Neural progenitor cell (in vitro differentiated cells): Measurements from ENCODE around the gene PRRC2A. TPM values are rescaled to one million over a fixed set of nuclear protein-coding genes. Genes with fewer than 3 reads are reported as not detected.

Source experiments
- DNase-seq: peaks from one replicate; pipeline ENCODE4 v3.0.0-alpha.2; 2016; ENCODE audit warnings: low spot score
- H2AFZ ChIP-seq: fragments of 200-600 bp; sonication (generic); replicated peaks from 2 replicates; pipeline ENCODE4 v1.6.1; 2016; ENCODE audit warnings: antibody characterized with exemption
- H3F3A ChIP-seq: fragments of 200-600 bp; sonication (generic); 2 replicates; pipeline ENCODE4 v1.6.1; 2016; ENCODE audit warnings: antibody characterized with exemption, low read depth
- H3K27ac ChIP-seq: fragments of 200-600 bp; sonication (generic); 2 replicates; pipeline ENCODE4 v1.5.1; 2016; ENCODE audit warnings: mild to moderate bottlenecking
- H3K27me3 ChIP-seq: fragments of 200-600 bp; sonication (generic); 2 replicates; pipeline ENCODE4 v1.6.1; 2016; ENCODE audit warnings: mild to moderate bottlenecking, moderate library complexity
- H3K36me3 ChIP-seq: fragments of 200-600 bp; sonication (generic); 2 replicates; pipeline ENCODE4 v1.5.1; 2016
- H3K4me1 ChIP-seq: fragments of 200-600 bp; sonication (generic); 2 replicates; pipeline ENCODE4 v1.6.1; 2016; ENCODE audit warnings: mixed run types
- H3K4me2 ChIP-seq: fragments of 200-600 bp; sonication (generic); 2 replicates; pipeline ENCODE4 v1.6.1; 2016
- H3K4me3 ChIP-seq: fragments of 200-600 bp; sonication (generic); 2 replicates; pipeline ENCODE4 v1.5.1; 2016
- H3K79me2 ChIP-seq: fragments of 200-600 bp; sonication (generic); 2 replicates; pipeline ENCODE4 v1.6.1; 2016; ENCODE audit warnings: low read depth
- H3K9ac ChIP-seq: fragments of 200-600 bp; sonication (generic); 2 replicates; pipeline ENCODE4 v1.6.1; 2016
- H3K9me3 ChIP-seq: fragments of 200-600 bp; sonication (generic); 2 replicates; pipeline ENCODE4 v1.5.1; 2016; ENCODE audit warnings: low read depth
- H4K20me1 ChIP-seq: fragments of 200-600 bp; sonication (generic); 2 replicates; pipeline ENCODE4 v1.6.1; 2016; ENCODE audit warnings: low read depth
- H3K27ac Mint-ChIP-seq: 3 replicates; pipeline ENCODE4 v1.8.0; 2021; ENCODE audit warnings: mixed read lengths
- H3K27me3 Mint-ChIP-seq: 2 replicates; pipeline ENCODE4 v1.8.0; 2022; ENCODE audit warnings: low read depth, mild to moderate bottlenecking, inconsistent platforms, moderate library complexity, mixed read lengths; ENCODE audit not compliant: insufficient read depth
- H3K36me3 Mint-ChIP-seq: 3 replicates; pipeline ENCODE4 v1.8.0; 2021; ENCODE audit warnings: mixed read lengths
- H3K4me1 Mint-ChIP-seq: 3 replicates; pipeline ENCODE4 v1.8.0; 2021; ENCODE audit warnings: mixed read lengths
- H3K4me3 Mint-ChIP-seq: 3 replicates; pipeline ENCODE4 v1.8.0; 2021; ENCODE audit warnings: mild to moderate bottlenecking, moderate library complexity, mixed read lengths
- H3K9me3 Mint-ChIP-seq: 3 replicates; pipeline ENCODE4 v1.8.0; 2020; ENCODE audit warnings: mixed read lengths
- CTCF ChIP-seq: fragments of 200-600 bp; sonication (generic); IDR thresholded peaks from 2 replicates; pipeline ENCODE4 v1.5.1; 2017; ENCODE audit warnings: antibody characterized with exemption, mild to moderate bottlenecking
- EZH2 ChIP-seq: fragments of 200-600 bp; sonication (generic); IDR thresholded peaks from 2 replicates; pipeline ENCODE4 v1.6.1; 2017; ENCODE audit warnings: antibody characterized with exemption, mild to moderate bottlenecking, moderate library complexity
- EZH2phosphoT487 ChIP-seq: fragments of 200-600 bp; sonication (generic); IDR thresholded peaks from 2 replicates; pipeline ENCODE4 v1.6.1; 2017; ENCODE audit warnings: antibody characterized with exemption
- total RNA-seq: library from RNA; depleted of rRNA; stranded (reverse); fragments of >200 nt; gene quantifications from 2 replicates; pipeline ENCODE4 v1.2.3, GENCODE V29; 2015; ENCODE audit warnings: low replicate concordance

PRRC2A gene
- total RNA-seq, 1 donor from 2014 or later: 55.5 TPM

GRCh38 chr6:31642798-31643570 is 22.5 kb downstream of the PRRC2A start:
- H3K4me3 Mint-ChIP-seq: no peak overlapping the region
- Histone ChIP-seq H4K20me1 (peaks cover 15% of the 10 kb centered on the region), H3K27ac (no peak overlapping the region), H2AFZ (no peak overlapping the region), H3K9ac (no peak overlapping the region), H3K9me3 (no peaks in the 10 kb centered on the region), H3K36me3 (no peaks in the 10 kb centered on the region), H3F3A (peaks cover 25% of the 10 kb centered on the region), H3K4me3 (no peak overlapping the region), H3K27me3 (no peaks in the 10 kb centered on the region), H3K4me1 (no peaks in the 10 kb centered on the region), H3K4me2 (no peak overlapping the region), H3K79me2 (no peaks in the 10 kb centered on the region)
- no peak overlapping the region for H3K27ac Mint-ChIP-seq
- no peaks in the 10 kb centered on the region for H3K9me3 Mint-ChIP-seq
- H3K36me3 Mint-ChIP-seq: peaks cover 43% of the 10 kb centered on the region
- no peak for TF ChIP-seq CTCF
- H3K4me1 Mint-ChIP-seq: no peaks in the 10 kb centered on the region
- no peak for DNase-seq
- H3K27me3 Mint-ChIP-seq: peaks cover under 1% of the 10 kb centered on the region

DNA sequence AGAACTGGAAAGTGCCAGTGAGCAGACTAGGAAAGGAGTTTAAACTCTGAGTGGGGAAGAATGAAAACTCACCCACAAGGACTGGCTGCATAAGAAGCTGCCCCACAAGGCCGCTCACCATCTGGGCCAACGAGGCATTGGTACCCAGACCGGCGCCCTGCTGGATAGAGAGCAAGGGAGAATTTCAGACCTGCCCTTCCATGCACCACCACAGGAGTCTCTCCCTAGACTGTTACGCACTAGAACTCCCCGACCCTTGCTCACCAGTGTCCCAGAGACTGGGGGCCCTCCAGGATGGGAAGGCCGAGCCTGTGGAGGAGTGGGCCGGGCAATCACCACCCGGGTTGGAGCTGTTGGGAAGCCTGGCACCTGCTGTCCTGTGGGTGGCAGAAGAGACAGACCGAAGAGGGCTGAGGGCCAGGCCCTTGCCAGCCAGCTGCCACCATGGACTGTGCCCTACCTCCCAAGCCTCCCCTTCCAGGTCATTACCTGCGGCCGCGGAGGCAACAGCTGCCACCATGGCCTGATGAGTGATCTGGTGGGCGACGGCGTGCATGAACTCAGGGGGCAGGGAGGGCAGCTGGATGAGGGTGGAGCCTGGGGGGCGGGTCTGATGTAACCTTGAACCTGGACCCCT is 23.4 kb downstream of the PRRC2A start:
- peaks cover 3% of the 10 kb centered on the region for H3K4me1 Mint-ChIP-seq
- no peak overlapping the region for H3K27ac Mint-ChIP-seq
- H2AFZ ChIP-seq: no peak overlapping the region
- H3K27me3 Mint-ChIP-seq: no peaks in the 10 kb centered on the region
- H3K4me1 ChIP-seq: no peaks in the 10 kb centered on the region
- H4K20me1 ChIP-seq: peaks cover 15% of the 10 kb centered on the region
- no peak overlapping the region for H3K27ac ChIP-seq
- no peak for DNase-seq
- no peaks in the 10 kb centered on the region for H3K36me3 ChIP-seq
- H3K4me2 ChIP-seq: no peak overlapping the region
- peaks cover 3% of the 10 kb centered on the region for H3K79me2 ChIP-seq
- H3K27me3 ChIP-seq: no peaks in the 10 kb centered on the region
- no peaks in the 10 kb centered on the region for H3K9me3 Mint-ChIP-seq
- H3K4me3 ChIP-seq: no peak overlapping the region
- TF ChIP-seq EZH2phosphoT487: no peak
- no peak for TF ChIP-seq CTCF
- no peak for TF ChIP-seq EZH2
- no peak overlapping the region for H3K9ac ChIP-seq
- no peaks in the 10 kb centered on the region for H3K9me3 ChIP-seq
- no peak overlapping the region for H3K4me3 Mint-ChIP-seq
- H3K36me3 Mint-ChIP-seq: peaks cover 45% of the 10 kb centered on the region
- H3F3A ChIP-seq: peaks cover 15% of the 10 kb centered on the region

DNA sequence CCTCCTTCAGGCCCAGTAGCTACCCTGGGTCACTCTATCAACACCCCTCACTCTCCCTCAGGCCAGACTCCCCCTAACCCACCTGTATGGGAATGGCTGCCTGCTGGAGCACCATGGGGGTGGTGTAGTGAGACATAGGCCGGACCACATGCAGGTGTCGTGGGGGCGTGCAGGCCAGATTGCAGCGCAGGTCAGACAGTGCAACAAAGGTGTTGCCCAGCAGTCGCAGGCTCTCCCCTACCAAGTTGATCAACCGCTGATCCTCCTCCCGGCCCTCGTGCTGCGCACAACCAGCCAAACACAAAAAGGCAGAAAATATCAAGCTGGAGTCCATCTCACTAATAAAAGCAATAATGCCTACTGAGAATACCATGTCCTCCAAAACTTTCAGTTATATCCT is 24.8 kb downstream of the PRRC2A start:
- H3K27me3 Mint-ChIP-seq: no peaks in the 10 kb centered on the region
- H3K27me3 ChIP-seq: no peaks in the 10 kb centered on the region
- H3K9ac ChIP-seq: no peak overlapping the region
- peaks cover 17% of the 10 kb centered on the region for H3K79me2 ChIP-seq
- H3K9me3 ChIP-seq: no peaks in the 10 kb centered on the region
- no peaks in the 10 kb centered on the region for H3K9me3 Mint-ChIP-seq
- TF ChIP-seq EZH2phosphoT487 (no peak), CTCF (no peak), EZH2 (no peak)
- H3K27ac Mint-ChIP-seq: no peak overlapping the region
- H3F3A ChIP-seq: peaks cover 2% of the 10 kb centered on the region
- no peak overlapping the region for H3K4me3 Mint-ChIP-seq
- H3K4me2 ChIP-seq: no peak overlapping the region
- no peak overlapping the region for H3K4me3 ChIP-seq
- H3K36me3 Mint-ChIP-seq: peaks cover 50% of the 10 kb centered on the region
- H2AFZ ChIP-seq: no peak overlapping the region
- no peak overlapping the region for H3K27ac ChIP-seq
- H3K36me3 ChIP-seq: no peaks in the 10 kb centered on the region
- peaks cover 10% of the 10 kb centered on the region for H3K4me1 Mint-ChIP-seq
- peaks cover 22% of the 10 kb centered on the region for H4K20me1 ChIP-seq
- no peak for DNase-seq
- H3K4me1 ChIP-seq: no peaks in the 10 kb centered on the region
